Liver (tissue), 3 donors: ENCODE data around the gene ARHGAP9.

ENCODE experiments used
- ATF3 ChIP-seq: IDR thresholded peaks from 2 replicates; pipeline ENCODE4 v1.6.1; 2016; ENCODE audit warnings: antibody characterized with exemption
- GABPA ChIP-seq, 2 donors: IDR thresholded peaks in 1 of 2; conservative IDR thresholded peaks in 1 of 2; 2 replicates each; pipeline ENCODE4 v1.6.1; 2016; ENCODE audit warnings: antibody characterized with exemption in 2 of 2, mild to moderate bottlenecking in 1 of 2, moderate library complexity in 1 of 2
- JUND ChIP-seq, 2 donors: IDR thresholded peaks; 2 replicates each; pipeline ENCODE4 v1.6.1; 2016; ENCODE audit warnings: antibody characterized with exemption in 2 of 2
- RAD21 ChIP-seq, 2 donors: IDR thresholded peaks; 2 replicates each; pipeline ENCODE4 v1.6.1; 2016; ENCODE audit warnings: antibody characterized with exemption in 2 of 2, mild to moderate bottlenecking in 2 of 2
- REST ChIP-seq: IDR thresholded peaks from 2 replicates; pipeline ENCODE4 v1.6.1; 2016; ENCODE audit warnings: antibody characterized with exemption, mild to moderate bottlenecking
- SP1 ChIP-seq: IDR thresholded peaks from 2 replicates; pipeline ENCODE4 v1.6.1; 2018; ENCODE audit warnings: antibody characterized with exemption, mild to moderate bottlenecking
- TF ChIP-seq, protein P1 (sequence below): fragments of 150-350 bp; IDR thresholded peaks from 2 replicates; pipeline ENCODE4 v1.5.1; 2017; ENCODE audit warnings: improper control_type of control experiment, low read depth, low read length; ENCODE audit not compliant: missing input control
- donor health status: healthy.
- donor health status: healthy.

- TF ChIP-seq REST, result peak; percentile 36
- TF ChIP-seq, protein P1, sequence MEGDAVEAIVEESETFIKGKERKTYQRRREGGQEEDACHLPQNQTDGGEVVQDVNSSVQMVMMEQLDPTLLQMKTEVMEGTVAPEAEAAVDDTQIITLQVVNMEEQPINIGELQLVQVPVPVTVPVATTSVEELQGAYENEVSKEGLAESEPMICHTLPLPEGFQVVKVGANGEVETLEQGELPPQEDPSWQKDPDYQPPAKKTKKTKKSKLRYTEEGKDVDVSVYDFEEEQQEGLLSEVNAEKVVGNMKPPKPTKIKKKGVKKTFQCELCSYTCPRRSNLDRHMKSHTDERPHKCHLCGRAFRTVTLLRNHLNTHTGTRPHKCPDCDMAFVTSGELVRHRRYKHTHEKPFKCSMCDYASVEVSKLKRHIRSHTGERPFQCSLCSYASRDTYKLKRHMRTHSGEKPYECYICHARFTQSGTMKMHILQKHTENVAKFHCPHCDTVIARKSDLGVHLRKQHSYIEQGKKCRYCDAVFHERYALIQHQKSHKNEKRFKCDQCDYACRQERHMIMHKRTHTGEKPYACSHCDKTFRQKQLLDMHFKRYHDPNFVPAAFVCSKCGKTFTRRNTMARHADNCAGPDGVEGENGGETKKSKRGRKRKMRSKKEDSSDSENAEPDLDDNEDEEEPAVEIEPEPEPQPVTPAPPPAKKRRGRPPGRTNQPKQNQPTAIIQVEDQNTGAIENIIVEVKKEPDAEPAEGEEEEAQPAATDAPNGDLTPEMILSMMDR, result peak; percentile 93
- peak; percentile 33 for TF ChIP-seq SP1
- TF ChIP-seq GABPA (IDR thresholded peaks at IDR 0.05 in 1 of 2, conservative IDR thresholded peaks at IDR 0.05 in 1 of 2), result no peak
- TF ChIP-seq ATF3, result no peak
- peak; percentile 89 to 93 for TF ChIP-seq RAD21 (IDR thresholded peaks at IDR 0.05)
- TF ChIP-seq JUND (IDR thresholded peaks at IDR 0.05), result no peak
These were observed 17.3 kb downstream of the ARHGAP9 start for GRCh38 chr12:57462251-57462911.
